ENCODE data around the gene TTLL11.

GRCh38 chr9:121783521-121784507, 309.3 kb downstream of the TTLL11 start:
- no peak for TF ChIP-seq GABPA (IDR thresholded peaks at IDR 0.05 in 1 of 2, conservative IDR thresholded peaks at IDR 0.05 in 1 of 2)
- no peak for TF ChIP-seq CTCF (IDR thresholded peaks at IDR 0.05; ENCODE audit: low read depth, low read length, missing input control)
